ENCODE measurements around the gene SLC12A3.

DNA sequence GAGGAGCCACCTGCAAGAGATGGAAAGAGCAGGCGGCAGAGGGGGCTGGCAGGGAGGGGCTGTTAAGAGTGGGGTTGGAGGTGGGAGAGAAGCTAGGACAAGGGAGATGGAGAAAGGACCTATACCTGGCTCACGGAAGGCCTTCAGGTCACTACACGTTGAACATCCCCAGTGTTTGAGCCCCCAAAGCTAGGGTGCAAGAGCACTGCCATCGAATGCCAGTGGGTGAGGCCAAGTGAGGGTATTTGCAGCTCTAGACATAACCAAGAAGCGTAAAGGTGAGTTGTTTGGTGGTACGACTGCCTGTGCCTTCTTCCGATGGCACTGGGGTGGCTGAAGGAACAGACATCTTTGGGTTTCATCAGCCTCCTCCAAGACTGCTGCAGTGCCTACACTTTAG, 49.9 kb downstream of the SLC12A3 start:
- TF ChIP-seq POLR2A (IDR thresholded peaks at IDR 0.05), result no peak
- TF ChIP-seq, protein P1, sequence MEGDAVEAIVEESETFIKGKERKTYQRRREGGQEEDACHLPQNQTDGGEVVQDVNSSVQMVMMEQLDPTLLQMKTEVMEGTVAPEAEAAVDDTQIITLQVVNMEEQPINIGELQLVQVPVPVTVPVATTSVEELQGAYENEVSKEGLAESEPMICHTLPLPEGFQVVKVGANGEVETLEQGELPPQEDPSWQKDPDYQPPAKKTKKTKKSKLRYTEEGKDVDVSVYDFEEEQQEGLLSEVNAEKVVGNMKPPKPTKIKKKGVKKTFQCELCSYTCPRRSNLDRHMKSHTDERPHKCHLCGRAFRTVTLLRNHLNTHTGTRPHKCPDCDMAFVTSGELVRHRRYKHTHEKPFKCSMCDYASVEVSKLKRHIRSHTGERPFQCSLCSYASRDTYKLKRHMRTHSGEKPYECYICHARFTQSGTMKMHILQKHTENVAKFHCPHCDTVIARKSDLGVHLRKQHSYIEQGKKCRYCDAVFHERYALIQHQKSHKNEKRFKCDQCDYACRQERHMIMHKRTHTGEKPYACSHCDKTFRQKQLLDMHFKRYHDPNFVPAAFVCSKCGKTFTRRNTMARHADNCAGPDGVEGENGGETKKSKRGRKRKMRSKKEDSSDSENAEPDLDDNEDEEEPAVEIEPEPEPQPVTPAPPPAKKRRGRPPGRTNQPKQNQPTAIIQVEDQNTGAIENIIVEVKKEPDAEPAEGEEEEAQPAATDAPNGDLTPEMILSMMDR (IDR thresholded peaks at IDR 0.05), result no peak
